Measurements from ENCODE around the gene ANO7.

- TF ChIP-seq EZH2phosphoT487 (IDR thresholded peaks at IDR 0.05; ENCODE audit: borderline replicate concordance, low read length) (no peak), CTCF (IDR thresholded peaks at IDR 0.05; ENCODE audit: low read depth, low read length, poor library complexity, severe bottlenecking) (no peak)
These were observed 42.2 kb upstream of the ANO7 start for GRCh38 chr2:241146286-241146685.

Measured in DOHH2 (cell line).